GM18861 (cell line): ENCODE measurements around the gene PODNL1.

Experiments used
- ATAC-seq: cut with Tn5 transposase; IDR thresholded peaks from one replicate; pipeline ENCODE4 v1.9.1; 2021; ENCODE audit not compliant: unreplicated experiment

PODNL1 gene

DNA sequence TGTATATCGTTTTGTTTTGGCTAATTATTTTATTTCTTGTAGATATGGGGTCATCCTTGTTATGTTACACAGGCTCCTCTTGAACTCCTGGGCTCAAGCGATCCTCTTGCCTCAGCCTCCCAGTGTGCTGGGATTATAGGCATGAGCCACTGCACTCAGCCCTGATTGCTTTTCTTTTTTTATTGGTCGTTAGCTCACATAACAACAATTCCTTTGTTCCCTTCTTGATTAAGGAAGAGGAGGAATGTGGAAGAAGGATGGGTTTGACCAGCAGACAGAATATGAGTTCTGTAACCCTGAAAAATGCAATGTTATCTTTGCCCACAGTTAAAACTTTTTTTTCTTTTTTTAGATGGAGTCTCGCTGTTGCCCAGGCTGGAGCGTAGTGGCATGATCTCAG, 43.7 kb downstream of the PODNL1 start:
- no peak for ATAC-seq

- no peak for ATAC-seq
These were observed 45.3 kb downstream of the PODNL1 start for GRCh38 chr19:13892870-13893269.

GRCh38 chr19:13890136-13890535, 48.1 kb downstream of the PODNL1 start:
- no peak for ATAC-seq

- ATAC-seq: no peak
These were observed 49.9 kb downstream of the PODNL1 start for GRCh38 chr19:13888281-13888680.

- no peak for ATAC-seq
These were observed 50.7 kb downstream of the PODNL1 start for GRCh38 chr19:13887517-13887916.

- no peak for ATAC-seq
These were observed 51.2 kb downstream of the PODNL1 start for GRCh38 chr19:13887018-13887436.

DNA sequence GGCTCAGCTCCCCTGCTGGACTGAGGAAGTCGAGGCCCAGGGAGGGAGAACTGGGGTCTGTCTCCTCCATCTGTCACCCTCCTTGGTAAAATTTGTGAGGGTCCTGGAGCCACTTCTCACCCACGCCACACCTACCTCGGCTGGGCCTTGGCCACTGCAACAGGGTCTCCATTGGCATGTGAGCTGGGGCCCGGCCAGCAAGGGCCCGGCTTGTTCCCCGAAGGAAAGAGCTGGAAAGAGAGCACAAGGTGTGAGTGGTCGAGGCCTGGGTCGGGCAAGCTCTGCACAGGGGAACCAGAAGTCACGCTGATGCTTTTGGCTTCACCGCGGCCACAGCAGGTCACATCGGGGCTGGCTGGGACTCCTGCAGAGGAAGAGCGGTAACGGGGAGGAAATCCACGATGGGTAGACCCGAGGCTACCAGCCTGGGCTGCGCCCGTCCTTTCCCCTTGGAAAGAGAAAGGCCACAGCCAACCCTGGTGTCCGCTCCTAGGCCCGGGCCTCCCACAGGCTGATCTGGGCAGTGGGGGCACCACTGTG, 52.3 kb downstream of the PODNL1 start:
- no peak for ATAC-seq

DNA sequence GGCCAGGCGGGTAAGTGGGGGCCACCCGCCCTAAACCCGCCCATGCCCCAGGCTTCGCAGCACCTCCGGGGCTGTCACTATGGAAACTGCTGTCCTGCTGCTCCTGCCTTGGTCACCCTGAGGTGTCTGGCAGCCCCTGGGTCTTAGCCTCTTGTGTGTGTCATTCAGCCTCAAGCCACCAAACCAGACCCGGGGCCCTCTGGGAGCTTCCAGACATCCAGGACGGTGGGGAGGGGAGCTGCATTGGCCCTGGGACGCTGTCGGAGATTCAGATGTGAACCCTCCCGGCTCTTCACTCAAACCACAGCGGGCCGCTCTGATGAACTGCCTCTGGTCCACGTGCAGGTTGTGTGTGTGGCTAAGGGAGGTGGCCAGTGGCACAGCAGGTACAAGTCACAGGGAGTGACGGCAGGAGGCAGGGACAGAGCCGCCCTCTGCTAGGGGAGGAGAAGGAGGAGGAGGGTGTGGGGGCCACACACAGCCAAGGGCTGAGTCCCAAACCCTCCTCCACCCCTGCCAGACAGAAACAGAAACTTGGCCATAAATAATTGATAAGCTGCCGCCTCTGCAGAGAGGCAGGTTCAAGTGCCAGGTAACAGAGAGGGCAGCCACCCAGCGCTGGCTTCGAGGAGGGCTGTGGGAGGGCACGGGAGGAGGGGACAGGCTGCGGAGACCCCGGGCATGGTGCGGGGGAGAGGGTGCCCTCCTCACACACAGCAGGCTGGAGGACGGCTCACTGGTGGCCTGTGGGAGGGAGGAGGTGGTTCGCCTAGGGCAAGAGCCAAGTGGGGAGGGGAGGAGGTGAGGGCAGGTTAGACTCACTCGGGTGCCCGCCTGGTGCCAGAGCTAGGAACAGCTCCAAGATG, 53.3 kb downstream of the PODNL1 start:
- no peak for ATAC-seq

GRCh38 chr19:13883516-13884064, 54.6 kb downstream of the PODNL1 start:
- no peak for ATAC-seq

- no peak for ATAC-seq
These were observed 55.4 kb downstream of the PODNL1 start for GRCh38 chr19:13882836-13883235.

- no peak for ATAC-seq
These were observed 55.8 kb downstream of the PODNL1 start for GRCh38 chr19:13882419-13882795.

- no peak for ATAC-seq
These were observed 56.4 kb downstream of the PODNL1 start for GRCh38 chr19:13881692-13882418.

DNA sequence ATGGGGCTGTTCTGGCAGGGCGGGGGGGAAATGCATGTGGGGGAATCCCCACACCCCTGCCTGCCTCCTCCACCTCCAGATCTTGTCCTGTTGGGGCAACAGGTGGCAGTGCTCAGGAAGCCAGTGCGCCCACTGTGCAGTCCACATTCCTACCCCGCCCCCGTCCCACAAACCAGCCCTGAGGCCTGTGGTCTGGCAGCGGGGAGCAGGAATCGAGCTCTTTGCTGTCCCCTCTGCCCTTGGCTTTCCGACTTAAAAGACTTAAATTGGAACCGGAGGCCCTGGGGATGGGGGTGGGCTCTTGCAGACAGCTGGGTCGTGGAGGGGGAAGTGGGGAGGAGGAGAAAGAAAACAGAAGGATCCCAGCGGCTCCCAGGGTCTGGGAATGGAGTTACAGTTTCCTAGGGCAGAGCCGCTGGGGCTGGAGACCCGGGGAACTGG, 56.9 kb downstream of the PODNL1 start:
- no peak for ATAC-seq
